ENCODE measurements around the gene COL26A1.

Gene COL26A1

DNA sequence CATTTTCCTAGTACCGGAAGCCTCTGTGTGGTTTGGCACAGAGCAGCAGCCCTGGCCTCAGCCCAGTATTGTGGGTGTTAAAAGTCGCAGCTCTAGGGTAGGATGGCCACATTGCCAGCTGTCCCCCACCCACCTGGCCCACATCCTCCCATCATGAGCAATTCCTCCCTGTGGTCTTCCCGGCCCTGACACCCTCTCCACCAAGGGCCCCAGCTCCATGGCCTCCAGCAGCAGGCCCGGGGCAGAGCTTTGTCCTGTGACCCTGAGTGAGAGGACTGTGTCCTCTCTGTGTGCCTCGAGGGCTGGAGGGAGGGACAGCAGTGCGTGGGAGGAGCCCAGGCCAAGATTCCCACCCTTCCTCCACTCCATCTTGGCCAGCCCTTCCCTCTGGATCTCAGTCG, 172.7 kb downstream of the COL26A1 start:
- H3K27me3 ChIP-seq (ENCODE audit: control insufficient read depth, insufficient read depth, low read length): peaks cover 4% of the 10 kb centered on the region

DNA sequence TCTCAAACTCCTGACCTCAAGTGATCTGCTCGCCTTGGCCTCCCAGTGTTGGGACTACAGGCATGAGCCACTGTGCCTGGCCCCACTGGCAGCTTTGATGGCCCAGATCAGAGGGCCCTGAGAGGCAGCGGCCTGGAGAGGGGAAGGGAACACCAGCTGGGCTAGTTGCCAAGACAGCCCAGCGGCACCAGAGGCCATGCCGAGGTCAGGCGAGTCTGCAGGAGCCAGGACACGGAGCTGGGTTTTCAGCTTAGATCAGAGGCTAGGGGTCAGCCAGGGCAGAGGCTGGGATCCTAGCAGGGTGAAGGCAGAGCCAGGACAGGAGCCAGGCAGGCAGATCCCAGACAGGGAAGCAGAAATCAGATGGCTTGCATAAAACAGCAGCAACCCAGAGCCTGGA, 173.6 kb downstream of the COL26A1 start:
- H3K36me3 ChIP-seq (ENCODE audit: control insufficient read depth, insufficient read depth, low read length): no peaks in the 10 kb centered on the region
- H3K4me1 ChIP-seq (ENCODE audit: control insufficient read depth, insufficient read depth, low read length): no peaks in the 10 kb centered on the region
- H3K9ac ChIP-seq (ENCODE audit: low read length): no peak overlapping the region
- H3K27me3 ChIP-seq (ENCODE audit: control insufficient read depth, insufficient read depth, low read length): peaks cover 4% of the 10 kb centered on the region
- no peaks in the 10 kb centered on the region for H3K9me3 ChIP-seq (ENCODE audit: control insufficient read depth, low read length)
- no peak overlapping the region for H3K4me3 ChIP-seq (ENCODE audit: low read length)

More for the DNA sequence above, 172.7 kb downstream of the COL26A1 start:
- Histone ChIP-seq H3K4me3 (ENCODE audit: low read length) (no peak overlapping the region), H3K9me3 (ENCODE audit: control insufficient read depth, low read length) (no peaks in the 10 kb centered on the region), H3K4me1 (ENCODE audit: control insufficient read depth, insufficient read depth, low read length) (no peaks in the 10 kb centered on the region), H3K36me3 (ENCODE audit: control insufficient read depth, insufficient read depth, low read length) (no peaks in the 10 kb centered on the region), H3K9ac (ENCODE audit: low read length) (no peak overlapping the region)

DNA sequence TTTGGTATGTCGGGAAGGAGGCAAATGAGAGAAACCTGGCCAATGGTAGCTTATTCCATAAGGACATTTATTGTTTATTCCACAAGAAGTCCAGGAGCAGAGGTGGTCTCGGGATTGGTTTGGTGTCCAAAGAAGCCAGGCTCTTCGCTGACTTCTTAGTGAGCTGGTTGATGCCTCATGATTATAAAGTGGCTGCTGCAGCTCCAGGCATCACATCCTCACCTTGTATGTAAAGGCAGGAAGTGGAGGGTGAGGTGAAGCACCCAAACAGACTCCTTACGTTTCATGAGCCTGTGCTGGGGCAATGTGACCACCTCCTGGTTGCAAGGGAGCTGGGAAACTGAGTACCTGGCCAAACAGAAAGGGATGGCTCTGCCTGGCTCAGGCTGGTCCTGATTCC, 174.0 kb downstream of the COL26A1 start:
- H3K4me1 ChIP-seq (ENCODE audit: control insufficient read depth, insufficient read depth, low read length): no peaks in the 10 kb centered on the region
- peaks cover 4% of the 10 kb centered on the region for H3K27me3 ChIP-seq (ENCODE audit: control insufficient read depth, insufficient read depth, low read length)
- H3K4me3 ChIP-seq (ENCODE audit: low read length): no peak overlapping the region
- no peaks in the 10 kb centered on the region for H3K36me3 ChIP-seq (ENCODE audit: control insufficient read depth, insufficient read depth, low read length)
- H3K9ac ChIP-seq (ENCODE audit: low read length): no peak overlapping the region
- H3K9me3 ChIP-seq (ENCODE audit: control insufficient read depth, low read length): no peaks in the 10 kb centered on the region

DNA sequence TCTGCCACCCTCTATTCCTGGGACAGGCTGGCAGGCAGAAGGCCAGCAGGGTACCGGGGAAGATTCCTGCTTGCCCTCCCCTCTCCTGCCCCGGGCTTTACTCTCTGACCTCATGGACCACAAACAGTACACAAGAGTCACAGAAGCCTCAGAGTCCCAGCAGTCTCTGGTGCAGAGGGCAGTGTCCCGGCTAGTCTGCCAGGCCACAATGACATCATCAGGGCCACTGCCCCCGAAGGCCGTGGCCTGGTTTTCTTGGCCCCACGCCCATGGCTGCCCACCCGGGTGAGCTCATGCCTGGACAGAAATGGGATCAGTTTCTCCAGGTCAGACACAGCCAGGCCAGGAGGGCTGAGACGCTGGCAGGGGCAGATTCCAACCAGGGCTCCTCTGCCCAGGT, 174.5 kb downstream of the COL26A1 start:
- no peak overlapping the region for H3K4me3 ChIP-seq (ENCODE audit: low read length)
- no peaks in the 10 kb centered on the region for H3K4me1 ChIP-seq (ENCODE audit: control insufficient read depth, insufficient read depth, low read length)
- no peak overlapping the region for H3K9ac ChIP-seq (ENCODE audit: low read length)
- no peaks in the 10 kb centered on the region for H3K9me3 ChIP-seq (ENCODE audit: control insufficient read depth, low read length)
- peaks cover 4% of the 10 kb centered on the region for H3K27me3 ChIP-seq (ENCODE audit: control insufficient read depth, insufficient read depth, low read length)
- no peaks in the 10 kb centered on the region for H3K36me3 ChIP-seq (ENCODE audit: control insufficient read depth, insufficient read depth, low read length)

DNA sequence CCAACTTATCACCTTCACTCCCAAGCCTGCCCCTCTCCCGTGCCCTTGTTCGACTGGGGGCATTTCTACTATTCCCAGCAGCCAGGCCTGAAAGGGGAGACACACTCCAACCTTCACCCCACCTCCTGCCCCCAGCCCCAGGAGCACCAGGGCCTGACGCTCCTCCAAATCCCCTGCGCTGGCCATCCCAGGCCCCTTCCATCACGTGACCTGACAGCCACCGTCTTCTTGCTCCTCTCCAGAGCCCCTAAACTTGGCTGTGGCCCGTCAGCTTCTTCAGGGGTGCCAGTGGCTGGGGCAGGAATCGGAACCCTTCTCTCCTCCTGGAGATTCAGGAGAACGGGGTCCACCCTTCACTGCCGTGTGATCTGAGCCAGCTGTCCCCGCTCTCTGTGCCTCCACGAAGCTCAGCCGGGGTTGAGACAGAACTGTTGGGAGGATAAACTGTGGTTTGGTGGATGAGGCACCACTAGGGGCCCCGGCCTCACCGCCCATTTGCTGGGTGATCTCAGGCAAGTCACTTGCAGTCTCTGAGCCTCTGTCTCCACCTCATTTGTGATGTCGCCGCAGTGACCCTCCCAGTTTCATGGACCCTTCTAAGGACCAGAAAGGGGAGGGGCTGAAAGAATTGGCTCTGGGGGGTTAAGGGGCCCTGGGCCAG, 175.4 kb downstream of the COL26A1 start:
- Histone ChIP-seq H3K27me3 (ENCODE audit: control insufficient read depth, insufficient read depth, low read length) (peaks cover 6% of the 10 kb centered on the region), H3K4me3 (ENCODE audit: low read length) (no peak overlapping the region)

DNA sequence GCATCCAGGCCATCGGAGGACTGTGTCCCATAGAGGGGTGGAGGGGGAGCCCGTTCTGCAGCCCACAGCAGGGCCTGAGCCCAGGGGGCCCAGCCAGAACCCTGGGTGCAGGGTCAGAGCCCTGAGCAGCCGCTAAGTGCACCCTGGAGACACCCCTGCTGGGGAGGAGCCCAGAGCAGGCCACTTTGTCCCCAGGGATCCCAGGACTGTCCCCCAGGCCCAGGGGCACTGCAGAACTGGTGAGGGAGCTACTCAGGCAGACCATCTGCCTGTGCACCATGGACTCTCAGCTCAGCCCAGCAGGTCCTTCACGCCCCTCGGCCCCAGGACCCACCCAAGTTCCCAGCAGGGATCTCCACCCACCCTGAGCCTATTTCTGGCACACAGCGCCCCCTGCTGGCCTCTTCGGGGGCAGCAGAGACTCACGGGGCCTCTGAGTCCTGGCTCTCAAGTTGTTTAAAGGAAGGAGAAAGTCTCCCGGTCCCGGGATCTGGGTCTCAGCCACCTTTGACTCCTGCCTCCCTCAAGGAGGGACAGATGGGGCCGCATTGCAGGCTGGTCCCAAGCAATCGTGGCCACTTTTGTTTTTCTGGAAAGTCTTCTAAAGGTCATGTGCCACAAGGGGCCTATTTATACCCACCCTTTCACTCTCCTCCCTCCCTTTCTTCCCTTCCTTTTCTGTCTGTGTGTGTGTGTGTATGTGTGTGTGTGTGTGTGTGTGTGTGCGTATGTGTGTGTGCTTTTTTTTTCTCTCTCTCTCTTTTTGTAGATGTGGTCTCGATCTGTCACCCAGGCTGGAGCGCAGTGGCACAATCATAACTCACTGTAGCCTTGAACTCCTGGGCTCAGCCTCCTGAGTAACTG, 176.2 kb downstream of the COL26A1 start:
- H3K9me3 ChIP-seq (ENCODE audit: control insufficient read depth, low read length): no peaks in the 10 kb centered on the region
- H3K4me3 ChIP-seq (ENCODE audit: low read length): no peak overlapping the region
- peaks cover 6% of the 10 kb centered on the region for H3K27me3 ChIP-seq (ENCODE audit: control insufficient read depth, insufficient read depth, low read length)
- no peaks in the 10 kb centered on the region for H3K36me3 ChIP-seq (ENCODE audit: control insufficient read depth, insufficient read depth, low read length)
- H3K4me1 ChIP-seq (ENCODE audit: control insufficient read depth, insufficient read depth, low read length): no peaks in the 10 kb centered on the region
- no peak overlapping the region for H3K9ac ChIP-seq (ENCODE audit: low read length)

More for the DNA sequence above, 175.4 kb downstream of the COL26A1 start:
- Histone ChIP-seq H3K4me1 (ENCODE audit: control insufficient read depth, insufficient read depth, low read length) (no peaks in the 10 kb centered on the region), H3K36me3 (ENCODE audit: control insufficient read depth, insufficient read depth, low read length) (no peaks in the 10 kb centered on the region), H3K9ac (ENCODE audit: low read length) (no peak overlapping the region), H3K9me3 (ENCODE audit: control insufficient read depth, low read length) (no peaks in the 10 kb centered on the region)

DNA sequence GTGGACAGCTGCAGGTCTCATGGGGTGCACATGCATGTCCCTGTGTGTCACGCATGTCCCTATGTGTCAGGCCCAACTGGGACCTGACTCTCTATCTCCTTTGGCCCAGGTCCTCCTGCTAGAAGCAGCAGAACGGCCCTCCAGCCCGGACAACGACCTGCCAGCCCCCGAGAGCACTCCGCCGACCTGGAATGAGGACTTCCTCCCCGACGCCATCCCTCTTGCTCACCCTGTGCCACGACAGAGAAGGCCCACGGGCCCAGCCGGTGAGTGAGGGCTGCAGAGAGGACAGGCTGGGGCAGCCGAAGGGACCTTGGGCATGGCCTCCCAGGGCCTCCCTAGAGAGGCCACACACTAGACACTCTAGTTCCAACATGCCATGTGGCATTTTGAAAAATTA, 177.1 kb downstream of the COL26A1 start:
- H3K4me3 ChIP-seq (ENCODE audit: low read length): no peak overlapping the region
- no peak overlapping the region for H3K9ac ChIP-seq (ENCODE audit: low read length)
- no peaks in the 10 kb centered on the region for H3K9me3 ChIP-seq (ENCODE audit: control insufficient read depth, low read length)

DNA sequence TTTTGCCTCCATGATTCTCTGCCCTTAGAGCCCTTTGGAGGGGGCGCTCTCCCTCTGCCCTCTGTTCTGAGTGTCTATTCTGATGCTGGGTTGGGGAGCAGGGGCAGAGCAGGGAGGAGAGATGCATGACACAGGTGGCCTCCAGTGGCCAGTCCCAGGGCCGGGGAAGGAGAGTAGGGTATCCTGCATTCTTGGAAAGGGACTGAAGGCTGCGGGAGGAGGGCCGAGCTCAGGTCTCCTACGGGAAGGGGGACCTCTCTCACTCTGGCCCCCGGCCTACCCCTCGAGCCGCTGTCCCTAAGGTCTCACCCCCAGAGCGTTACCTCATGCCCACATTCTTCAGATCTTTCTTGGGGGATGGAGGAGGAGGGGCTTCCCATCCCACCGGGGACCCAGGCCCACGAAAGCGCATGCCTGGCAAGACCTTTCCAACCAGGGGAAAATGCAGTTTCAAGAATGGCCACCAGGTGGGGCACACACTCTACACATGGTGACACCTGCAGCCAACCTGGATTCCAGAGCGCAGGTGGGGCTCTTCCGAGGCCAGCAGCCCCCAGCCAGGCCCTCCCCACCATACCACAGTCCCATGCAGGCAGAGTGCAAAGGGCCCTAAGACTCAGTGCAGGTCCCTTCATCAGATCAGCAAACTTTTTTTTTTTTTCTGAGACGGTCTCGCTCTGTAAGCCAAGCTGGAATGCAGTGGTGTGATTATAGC, 180.0 kb downstream of the COL26A1 start:
- no peaks in the 10 kb centered on the region for H3K4me1 ChIP-seq (ENCODE audit: control insufficient read depth, insufficient read depth, low read length)
- no peaks in the 10 kb centered on the region for H3K36me3 ChIP-seq (ENCODE audit: control insufficient read depth, insufficient read depth, low read length)
- no peaks in the 10 kb centered on the region for H3K9me3 ChIP-seq (ENCODE audit: control insufficient read depth, low read length)
- peaks cover 2% of the 10 kb centered on the region for H3K27me3 ChIP-seq (ENCODE audit: control insufficient read depth, insufficient read depth, low read length)
- no peak overlapping the region for H3K4me3 ChIP-seq (ENCODE audit: low read length)
- H3K9ac ChIP-seq (ENCODE audit: low read length): no peak overlapping the region

More for the DNA sequence above, 177.1 kb downstream of the COL26A1 start:
- H3K36me3 ChIP-seq (ENCODE audit: control insufficient read depth, insufficient read depth, low read length): no peaks in the 10 kb centered on the region
- H3K27me3 ChIP-seq (ENCODE audit: control insufficient read depth, insufficient read depth, low read length): peaks cover 6% of the 10 kb centered on the region
- no peaks in the 10 kb centered on the region for H3K4me1 ChIP-seq (ENCODE audit: control insufficient read depth, insufficient read depth, low read length)

DNA sequence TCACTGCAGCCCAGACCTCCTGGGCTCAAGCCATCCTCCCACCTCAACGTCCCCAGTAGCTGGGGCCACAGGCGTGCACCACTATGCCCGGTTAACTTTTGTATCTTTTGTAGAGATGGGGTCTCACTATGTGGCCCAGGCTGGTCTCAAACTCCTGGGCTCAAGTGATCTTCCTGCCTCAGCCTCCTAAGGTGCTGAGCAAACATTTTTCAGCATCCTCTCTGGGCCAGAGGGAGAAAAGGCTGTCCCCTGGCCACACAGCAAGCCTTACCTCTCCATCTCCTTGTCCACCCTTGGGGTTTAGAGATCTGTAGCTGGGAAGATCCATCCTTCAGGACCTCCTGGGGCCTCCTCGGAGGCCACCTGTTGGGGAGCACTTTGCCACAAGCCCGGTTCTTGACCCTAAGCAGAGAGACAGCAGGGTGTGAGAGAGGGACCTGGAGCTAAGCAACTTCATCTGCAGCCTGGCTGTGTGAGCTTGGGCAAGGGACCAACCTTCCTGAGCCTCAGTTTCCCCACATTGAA, 180.6 kb downstream of the COL26A1 start:
- Histone ChIP-seq H3K4me3 (ENCODE audit: low read length) (no peak overlapping the region), H3K9me3 (ENCODE audit: control insufficient read depth, low read length) (no peaks in the 10 kb centered on the region), H3K4me1 (ENCODE audit: control insufficient read depth, insufficient read depth, low read length) (no peaks in the 10 kb centered on the region), H3K36me3 (ENCODE audit: control insufficient read depth, insufficient read depth, low read length) (no peaks in the 10 kb centered on the region), H3K9ac (ENCODE audit: low read length) (no peak overlapping the region), H3K27me3 (ENCODE audit: control insufficient read depth, insufficient read depth, low read length) (peaks cover 2% of the 10 kb centered on the region)

DNA sequence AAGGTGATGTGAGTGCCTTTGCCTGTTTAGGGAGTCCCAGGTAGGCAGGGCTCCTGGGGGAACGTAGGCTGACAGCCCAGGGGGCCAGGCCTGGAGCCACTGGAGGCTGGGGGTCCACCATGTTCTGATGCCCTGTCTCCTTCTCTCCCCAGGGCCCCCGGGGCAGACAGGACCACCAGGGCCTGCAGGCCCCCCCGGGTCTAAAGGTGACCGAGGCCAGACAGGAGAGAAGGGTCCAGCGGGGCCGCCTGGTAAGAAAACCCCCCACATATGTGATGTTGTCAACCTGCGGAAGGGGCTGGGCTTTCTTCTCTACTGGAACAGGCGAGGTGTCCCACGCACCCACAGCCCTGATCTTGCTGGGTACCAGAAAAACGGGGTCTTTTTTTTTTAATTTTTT, 181.2 kb downstream of the COL26A1 start:
- H3K36me3 ChIP-seq (ENCODE audit: control insufficient read depth, insufficient read depth, low read length): no peaks in the 10 kb centered on the region
- H3K27me3 ChIP-seq (ENCODE audit: control insufficient read depth, insufficient read depth, low read length): peaks cover 2% of the 10 kb centered on the region
- H3K9ac ChIP-seq (ENCODE audit: low read length): no peak overlapping the region
- H3K4me3 ChIP-seq (ENCODE audit: low read length): no peak overlapping the region
- no peaks in the 10 kb centered on the region for H3K4me1 ChIP-seq (ENCODE audit: control insufficient read depth, insufficient read depth, low read length)
- H3K9me3 ChIP-seq (ENCODE audit: control insufficient read depth, low read length): no peaks in the 10 kb centered on the region

DNA sequence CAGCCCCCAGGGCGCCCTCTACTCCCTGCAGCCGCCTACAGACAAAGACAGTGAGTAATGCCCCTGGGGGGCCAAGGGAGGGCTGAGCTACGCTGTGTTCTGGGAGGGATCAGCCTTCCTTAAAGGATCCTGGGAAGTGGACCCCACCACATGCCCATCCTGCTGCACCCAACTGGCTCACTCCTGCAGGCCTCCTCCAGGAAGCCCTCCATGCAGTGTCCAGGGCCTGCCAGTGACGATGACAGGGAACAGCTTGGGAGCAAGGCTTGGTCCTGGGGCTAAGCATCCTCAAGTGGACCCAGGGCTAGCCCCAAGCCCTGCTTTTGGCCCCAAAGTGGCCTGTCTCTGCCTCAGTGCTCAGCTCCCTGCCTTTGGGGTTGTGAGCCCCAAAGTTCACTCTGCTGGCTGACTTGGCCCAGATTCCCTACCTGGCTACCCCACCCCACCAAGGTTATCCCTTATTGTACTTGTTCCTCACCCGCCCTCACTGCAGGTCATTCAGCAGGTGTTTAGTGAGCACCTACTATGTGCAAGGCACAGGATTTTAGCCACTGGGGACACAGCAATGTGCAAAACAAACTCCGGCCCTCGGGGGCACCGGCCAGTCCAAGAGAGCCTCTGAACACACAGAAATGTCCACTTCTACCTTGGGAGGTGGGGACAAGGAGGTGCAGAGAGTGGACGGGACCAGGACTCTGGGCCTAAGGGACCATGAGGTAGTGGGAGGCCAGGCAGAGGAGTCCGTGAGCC, 182.9 kb downstream of the COL26A1 start:
- Histone ChIP-seq H3K9me3 (ENCODE audit: control insufficient read depth, low read length) (no peaks in the 10 kb centered on the region), H3K36me3 (ENCODE audit: control insufficient read depth, insufficient read depth, low read length) (no peaks in the 10 kb centered on the region), H3K27me3 (ENCODE audit: control insufficient read depth, insufficient read depth, low read length) (peaks cover 2% of the 10 kb centered on the region), H3K4me1 (ENCODE audit: control insufficient read depth, insufficient read depth, low read length) (no peaks in the 10 kb centered on the region), H3K4me3 (ENCODE audit: low read length) (no peak overlapping the region), H3K9ac (ENCODE audit: low read length) (no peak overlapping the region)
